ENCODE measurements around the gene ADCY5.
A peak's percentile ranks its signal among the peaks of the same experiment; 100 is the strongest.
"Not testable (repeated sequence)": the region's sequence is repeated elsewhere in the genome, so short reads cannot be mapped to it uniquely, and the experiment has no call there.

Gene ADCY5

DNA sequence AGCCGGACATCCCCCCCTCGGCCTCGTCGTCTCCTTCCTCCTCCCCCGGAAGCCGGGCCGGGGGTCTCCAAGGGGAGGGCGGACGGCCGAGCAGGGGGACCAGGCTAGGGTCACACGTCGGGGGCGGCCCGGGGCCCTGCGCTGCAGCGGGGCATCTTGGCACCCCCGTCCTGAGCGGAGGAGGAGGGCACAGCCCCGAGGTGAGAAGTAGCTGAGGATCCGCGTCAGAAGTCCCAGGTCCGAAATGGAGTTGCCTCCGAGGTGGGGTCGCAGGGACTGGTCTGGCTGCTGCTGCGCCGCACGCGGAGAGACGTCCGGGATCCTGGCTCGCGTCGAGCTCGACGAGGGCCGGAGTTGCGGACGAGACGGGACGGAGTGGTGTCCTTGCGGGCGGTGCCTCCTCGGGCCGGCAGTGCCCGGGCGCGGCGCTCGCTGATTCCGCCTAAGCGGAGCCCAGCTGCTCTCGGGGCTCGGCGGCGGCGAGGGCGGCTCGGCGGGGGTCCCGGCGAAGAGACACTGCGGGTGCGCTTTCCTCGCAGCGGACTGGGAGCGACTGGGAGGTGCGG, at the start of gene ADCY5:
Gene ADCY5 (minus strand): TSS at position 555 of the 566 bp plus-strand sequence. CDS start 545 bp downstream, at position 10.
- DNase-seq, result no peak

- no peak for DNase-seq
These were observed 45.0 kb upstream of the ADCY5 start for GRCh38 chr3:123493912-123494311.

- DNase-seq, result no peak
These were observed 43.2 kb upstream of the ADCY5 start for GRCh38 chr3:123491966-123492587.

GRCh38 chr3:123489400-123490004, 40.6 kb upstream of the ADCY5 start:
- DNase-seq, result peak; percentile 73

DNA sequence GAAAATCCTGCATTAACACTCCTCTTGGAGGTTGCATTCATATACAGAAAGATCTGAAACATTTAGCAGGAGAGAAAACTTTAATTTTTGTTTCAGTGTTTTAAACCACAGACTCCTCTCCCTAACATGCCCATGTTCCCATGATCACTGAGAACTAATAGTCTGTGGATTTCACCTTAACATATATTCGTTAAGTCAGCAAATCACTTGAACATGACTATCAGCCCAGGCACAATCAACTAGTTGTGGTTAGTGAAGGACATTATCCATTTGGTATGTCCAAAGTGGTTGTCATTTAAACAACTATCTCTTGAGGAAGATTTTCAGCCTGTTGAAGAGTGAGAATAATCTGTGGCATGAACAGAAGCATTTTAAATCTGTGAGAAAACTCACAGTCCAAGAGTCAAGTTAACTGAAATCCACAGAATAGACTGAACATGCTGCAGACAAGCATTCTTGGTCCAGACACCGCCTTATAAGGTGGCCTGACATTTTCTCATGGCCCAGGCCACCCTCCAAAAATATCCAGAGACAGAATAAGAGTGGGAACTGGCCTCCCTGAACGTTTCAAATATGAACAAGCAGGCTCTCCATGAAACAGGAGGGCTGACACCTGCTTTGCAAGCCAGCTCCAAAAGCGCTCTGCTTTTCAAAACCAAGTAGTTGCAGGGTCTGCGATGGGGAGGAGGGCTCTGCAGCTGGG, 39.9 kb upstream of the ADCY5 start:
- DNase-seq, result no peak

DNA sequence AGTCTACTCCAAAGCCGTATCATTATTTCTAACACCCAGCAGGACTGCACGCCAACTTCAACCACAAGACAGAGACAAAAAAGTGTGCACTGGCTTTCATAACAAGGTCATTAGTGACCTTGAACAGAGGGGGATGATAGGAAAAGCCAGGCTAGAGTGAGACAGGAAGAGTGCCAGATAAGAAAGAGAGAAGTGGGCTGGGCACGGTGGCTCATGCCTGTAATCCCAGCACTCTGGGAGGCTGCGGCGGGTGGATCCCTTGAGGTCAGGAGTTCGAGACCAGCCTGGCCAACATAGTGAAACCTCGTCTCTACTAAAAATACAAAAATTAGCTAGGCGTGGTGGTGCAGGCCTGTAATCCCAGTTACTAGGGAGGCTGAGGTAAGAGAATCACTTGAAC, 38.2 kb upstream of the ADCY5 start:
- DNase-seq, result not testable (repeated sequence)

DNA sequence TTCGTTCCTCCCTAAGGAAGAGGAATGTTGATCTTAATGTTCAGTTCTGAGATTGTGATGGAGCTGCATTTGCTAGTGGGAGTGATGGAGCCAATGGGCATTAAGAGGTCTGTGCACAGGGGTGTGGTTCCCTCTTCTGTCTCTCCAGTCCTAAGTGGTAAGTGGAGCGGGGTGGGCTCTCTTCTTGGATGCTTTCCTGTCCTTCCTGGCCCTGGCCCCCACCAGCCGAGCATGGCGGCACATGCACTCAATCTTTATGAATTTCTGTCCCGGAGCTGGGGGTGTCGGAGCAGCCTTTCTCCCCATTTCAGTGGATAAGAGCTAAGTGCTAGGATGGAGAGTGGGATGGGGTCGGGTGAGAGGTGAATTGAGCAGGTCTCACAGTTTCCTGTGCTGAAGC, 37.6 kb upstream of the ADCY5 start:
- no peak for DNase-seq

DNA sequence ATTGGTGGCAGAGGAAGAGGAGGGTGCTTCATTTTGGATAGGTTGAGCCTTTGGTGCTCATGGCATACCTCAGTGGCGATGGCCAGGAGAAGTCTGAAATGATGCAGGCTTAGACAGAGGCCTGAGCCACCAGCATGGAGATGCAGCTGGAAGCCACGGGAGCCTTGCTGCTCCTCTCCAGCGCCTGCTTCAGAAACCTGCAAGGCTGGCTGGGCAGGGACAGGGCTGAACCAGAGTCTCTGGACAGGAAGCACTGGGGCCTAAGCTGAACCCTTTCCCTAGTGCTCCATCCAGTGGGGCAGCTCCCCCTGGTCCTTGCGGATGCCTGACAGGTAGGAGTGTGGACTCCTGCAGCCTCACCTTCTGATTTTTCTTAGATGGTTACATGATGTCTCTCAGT, 36.7 kb upstream of the ADCY5 start:
- no peak for DNase-seq

- no peak for DNase-seq
These were observed 34.3 kb upstream of the ADCY5 start for GRCh38 chr3:123483146-123483545.

- DNase-seq, result no peak
These were observed 33.0 kb upstream of the ADCY5 start for GRCh38 chr3:123481722-123482457.

DNA sequence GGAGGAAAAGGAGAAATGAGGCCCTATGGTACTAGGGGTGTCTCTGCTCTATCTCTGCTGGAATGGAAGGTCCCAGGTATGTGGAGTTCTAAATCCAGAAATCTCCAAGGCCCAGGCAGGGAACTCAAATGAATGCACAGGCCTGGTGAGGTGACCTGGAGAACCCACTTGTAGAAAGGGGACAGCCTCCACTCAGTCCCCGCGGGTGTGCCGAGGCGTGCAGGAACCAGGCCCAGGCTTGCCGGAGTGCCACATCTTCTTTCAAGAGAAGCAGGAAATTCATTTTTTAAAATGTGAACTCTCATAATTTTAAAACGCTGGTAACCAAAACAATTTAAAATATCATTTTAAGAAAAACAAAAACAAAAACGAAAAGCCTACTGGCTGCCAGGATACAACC, 32.2 kb upstream of the ADCY5 start:
- no peak for DNase-seq

- DNase-seq, result no peak
These were observed 31.5 kb upstream of the ADCY5 start for GRCh38 chr3:123480428-123480827.

GRCh38 chr3:123479891-123480290, 31.0 kb upstream of the ADCY5 start:
- no peak for DNase-seq

DNA sequence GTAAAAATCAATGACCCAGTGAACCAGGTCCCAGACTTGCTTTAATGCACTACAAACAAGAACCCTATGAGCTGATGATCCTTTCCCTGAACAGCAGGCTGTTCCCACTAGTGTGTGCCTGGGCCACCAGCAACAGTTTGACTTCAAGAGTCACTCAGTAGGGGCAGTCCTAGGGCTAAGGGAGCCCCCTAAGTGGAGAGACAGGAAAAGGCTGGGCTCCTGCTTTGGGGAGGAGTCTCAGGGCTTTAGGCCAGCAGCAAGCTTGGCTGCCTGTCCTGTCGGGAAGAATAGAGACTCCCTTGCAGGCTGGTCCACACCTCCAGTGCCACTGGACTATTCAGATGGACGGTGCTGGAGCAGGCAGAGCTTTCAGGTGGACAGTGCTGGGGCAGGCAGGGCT, 29.4 kb upstream of the ADCY5 start:
- no peak for DNase-seq

- no peak for DNase-seq
These were observed 28.3 kb upstream of the ADCY5 start for GRCh38 chr3:123476967-123477750.

GRCh38 chr3:123475786-123476185, 26.9 kb upstream of the ADCY5 start:
- DNase-seq, result no peak

- no peak for DNase-seq
These were observed 22.2 kb upstream of the ADCY5 start for GRCh38 chr3:123471106-123471505.

GRCh38 chr3:123469323-123469995, 20.6 kb upstream of the ADCY5 start:
- DNase-seq, result no peak

DNA sequence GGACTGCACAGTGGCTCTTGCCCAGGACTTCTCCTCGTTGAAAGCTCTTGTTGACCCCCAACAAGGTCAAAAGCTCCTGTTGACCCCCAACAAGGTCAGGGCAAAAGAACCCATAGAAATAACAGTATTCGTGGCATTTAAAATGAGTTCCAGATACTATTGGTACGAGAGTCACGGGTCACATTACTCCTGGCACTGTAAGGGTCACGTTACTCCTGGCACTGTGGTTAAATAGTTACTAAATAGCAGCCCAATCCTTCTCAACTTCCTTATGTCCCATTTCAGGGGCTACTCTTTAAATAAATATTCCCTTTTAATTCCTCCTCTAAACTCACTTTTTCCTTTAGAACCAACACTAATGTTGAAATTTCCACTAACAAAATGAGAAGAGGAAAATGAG, 18.2 kb upstream of the ADCY5 start:
- DNase-seq, result no peak

GRCh38 chr3:123464211-123464610, 15.3 kb upstream of the ADCY5 start:
- no peak for DNase-seq

- DNase-seq, result no peak
These were observed 11.0 kb upstream of the ADCY5 start for GRCh38 chr3:123459862-123460261.

DNA sequence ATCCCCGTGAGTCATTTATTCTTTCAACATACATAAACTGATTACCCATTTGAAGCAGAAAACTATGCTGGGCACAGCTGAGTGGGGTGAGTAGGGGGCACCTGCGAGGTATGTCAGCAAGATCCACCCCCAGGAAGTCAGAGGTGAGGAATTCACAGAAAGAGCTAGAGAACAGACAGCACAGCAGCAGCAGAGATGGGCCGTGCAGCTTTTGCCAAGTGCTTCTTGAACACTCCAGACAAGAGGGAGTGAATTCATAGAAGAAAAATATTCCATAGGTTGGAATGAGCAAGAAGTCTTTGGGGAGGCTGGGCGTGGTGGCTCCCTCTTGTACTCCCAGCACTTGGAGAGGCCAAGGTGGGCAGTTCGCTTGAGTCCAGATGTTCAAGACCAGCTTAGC, 9.4 kb upstream of the ADCY5 start:
- DNase-seq, result no peak

Measured in NCI-H1694 (cell line).